Smooth muscle cell (in vitro differentiated cells): ENCODE results near the gene UNC80. TPM values are rescaled to one million over a fixed set of nuclear protein-coding genes. Genes with fewer than 3 reads are reported as not detected.

Source experiments
- DNase-seq: peaks from one replicate; lab custom pipeline; 2025; ENCODE audit not compliant: unreplicated experiment; lab: John Stamatoyannopoulos, UW
- H2AFZ ChIP-seq: fragments of 200-600 bp; sonication (generic); 2 replicates; pipeline ENCODE4 v1.6.0; 2016; ENCODE audit warnings: antibody characterized with exemption, low read depth, mild to moderate bottlenecking
- H3F3A ChIP-seq: fragments of 200-600 bp; sonication (generic); 2 replicates; pipeline ENCODE4 v1.6.0; 2017; ENCODE audit warnings: antibody characterized with exemption, low read depth
- H3K27ac ChIP-seq: fragments of 200-600 bp; sonication (generic); 2 replicates; pipeline ENCODE4 v1.5.1; 2016; ENCODE audit warnings: low read depth, mild to moderate bottlenecking
- H3K27me3 ChIP-seq: fragments of 200-600 bp; sonication (generic); 2 replicates; pipeline ENCODE4 v1.6.1; 2016; ENCODE audit warnings: low read depth, mild to moderate bottlenecking
- H3K36me3 ChIP-seq: fragments of 200-600 bp; sonication (generic); 2 replicates; pipeline ENCODE4 v1.5.1; 2016; ENCODE audit warnings: low read depth
- H3K4me1 ChIP-seq: fragments of 200-600 bp; sonication (generic); 2 replicates; pipeline ENCODE4 v1.5.1; 2016; ENCODE audit warnings: low read depth
- H3K4me2 ChIP-seq: fragments of 200-600 bp; sonication (generic); 2 replicates; pipeline ENCODE4 v1.6.0; 2016; ENCODE audit warnings: mild to moderate bottlenecking
- H3K4me3 ChIP-seq: fragments of 200-600 bp; sonication (generic); 2 replicates; pipeline ENCODE4 v1.5.1; 2016; ENCODE audit warnings: mild to moderate bottlenecking
- H3K79me2 ChIP-seq: fragments of 200-600 bp; sonication (generic); 2 replicates; pipeline ENCODE4 v1.6.0; 2016; ENCODE audit warnings: low read depth, mild to moderate bottlenecking
- H3K9ac ChIP-seq: fragments of 200-600 bp; sonication (generic); 2 replicates; pipeline ENCODE4 v1.6.0; 2016; ENCODE audit warnings: low read depth
- H3K9me3 ChIP-seq: fragments of 200-600 bp; sonication (generic); replicated peaks from 2 replicates; pipeline ENCODE4 v1.5.1; 2016; ENCODE audit warnings: low read depth
- H4K20me1 ChIP-seq: fragments of 200-600 bp; sonication (generic); 2 replicates; pipeline ENCODE4 v1.6.0; 2016; ENCODE audit warnings: low read depth
- WGBS: methylation state at CpG from one replicate; pipeline ENCODE4 v1.1.7; 2016; ENCODE audit warnings: low lambda C conversion rate; 5-methylcytosine and 5-hydroxymethylcytosine counted together
- polyA plus RNA-seq: library from polyadenylated mRNA; unstranded; fragments of >200 nt; fragmentation: Nextera tagmentation; extraction: Ambion mirVana; gene quantifications from 2 replicates; pipeline ENCODE4 v1.2.1, GENCODE V29; 2016
- total RNA-seq: library from RNA; depleted of rRNA; stranded (reverse); fragments of >200 nt; gene quantifications from 2 replicates; pipeline ENCODE4 v1.2.3, GENCODE V29; 2014
- TF ChIP-seq, protein P1 (sequence below): fragments of 200-600 bp; sonication (generic); IDR thresholded peaks from 2 replicates; pipeline ENCODE4 v1.5.1; 2017; ENCODE audit warnings: borderline replicate concordance, mild to moderate bottlenecking, antibody characterized with exemption; ENCODE audit not compliant: insufficient read depth, poor library complexity, severe bottlenecking

UNC80 gene
- total and polyA plus RNA-seq, 2 experiments from 2014 or later, result not detected

DNA sequence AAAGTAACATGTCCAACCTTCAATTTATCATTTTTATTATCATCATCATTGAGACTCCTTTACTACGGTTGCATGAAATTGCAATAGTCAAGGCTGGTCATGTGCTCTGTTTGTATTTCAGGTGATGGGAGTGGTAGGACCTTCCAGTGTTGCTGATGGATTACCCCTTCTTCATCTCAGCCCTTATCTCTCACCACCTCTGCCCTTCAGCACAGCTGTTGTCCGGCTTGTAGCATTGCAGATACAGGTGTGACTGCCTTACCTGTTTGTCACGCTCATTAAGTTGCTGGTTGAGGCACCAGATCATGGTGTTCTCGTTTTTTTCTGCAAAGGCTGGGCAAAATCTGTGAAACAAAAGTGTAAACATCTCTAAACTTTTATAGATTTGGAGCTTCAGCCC, 199.1 kb downstream of the UNC80 start:
- Histone ChIP-seq H3K4me2 (no peak overlapping the region), H3F3A (peaks cover 3% of the 10 kb centered on the region), H3K36me3 (no peaks in the 10 kb centered on the region), H2AFZ (no peak overlapping the region), H3K4me1 (no peaks in the 10 kb centered on the region), H3K4me3 (no peak overlapping the region), H3K27ac (no peak overlapping the region), H3K9me3 (no peaks in the 10 kb centered on the region), H3K27me3 (no peaks in the 10 kb centered on the region), H4K20me1 (no peaks in the 10 kb centered on the region), H3K79me2 (no peaks in the 10 kb centered on the region), H3K9ac (no peak overlapping the region)
- no peak for DNase-seq
- TF ChIP-seq, protein P1, sequence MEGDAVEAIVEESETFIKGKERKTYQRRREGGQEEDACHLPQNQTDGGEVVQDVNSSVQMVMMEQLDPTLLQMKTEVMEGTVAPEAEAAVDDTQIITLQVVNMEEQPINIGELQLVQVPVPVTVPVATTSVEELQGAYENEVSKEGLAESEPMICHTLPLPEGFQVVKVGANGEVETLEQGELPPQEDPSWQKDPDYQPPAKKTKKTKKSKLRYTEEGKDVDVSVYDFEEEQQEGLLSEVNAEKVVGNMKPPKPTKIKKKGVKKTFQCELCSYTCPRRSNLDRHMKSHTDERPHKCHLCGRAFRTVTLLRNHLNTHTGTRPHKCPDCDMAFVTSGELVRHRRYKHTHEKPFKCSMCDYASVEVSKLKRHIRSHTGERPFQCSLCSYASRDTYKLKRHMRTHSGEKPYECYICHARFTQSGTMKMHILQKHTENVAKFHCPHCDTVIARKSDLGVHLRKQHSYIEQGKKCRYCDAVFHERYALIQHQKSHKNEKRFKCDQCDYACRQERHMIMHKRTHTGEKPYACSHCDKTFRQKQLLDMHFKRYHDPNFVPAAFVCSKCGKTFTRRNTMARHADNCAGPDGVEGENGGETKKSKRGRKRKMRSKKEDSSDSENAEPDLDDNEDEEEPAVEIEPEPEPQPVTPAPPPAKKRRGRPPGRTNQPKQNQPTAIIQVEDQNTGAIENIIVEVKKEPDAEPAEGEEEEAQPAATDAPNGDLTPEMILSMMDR, result no peak
- 81% methylated on average over 4 of the region's 4 CpGs for WGBS

- no peaks in the 10 kb centered on the region for H3K9me3 ChIP-seq
- no peak for DNase-seq
- H3K4me1 ChIP-seq, result no peaks in the 10 kb centered on the region
- no peaks in the 10 kb centered on the region for H4K20me1 ChIP-seq
- no peak overlapping the region for H3K9ac ChIP-seq
- H3K36me3 ChIP-seq, result no peaks in the 10 kb centered on the region
- TF ChIP-seq, protein P1, result no peak
- H2AFZ ChIP-seq, result no peak overlapping the region
- no peak overlapping the region for H3K27ac ChIP-seq
- H3K4me3 ChIP-seq, result no peak overlapping the region
- H3K4me2 ChIP-seq, result peak overlapping the region; percentile 19
- H3F3A ChIP-seq, result peaks cover 3% of the 10 kb centered on the region
- no peaks in the 10 kb centered on the region for H3K79me2 ChIP-seq
- 3% methylated on average over 1 of the region's 1 CpG for WGBS
- no peaks in the 10 kb centered on the region for H3K27me3 ChIP-seq
These were observed 201.7 kb downstream of the UNC80 start for GRCh38 chr2:209973328-209973727.

DNA sequence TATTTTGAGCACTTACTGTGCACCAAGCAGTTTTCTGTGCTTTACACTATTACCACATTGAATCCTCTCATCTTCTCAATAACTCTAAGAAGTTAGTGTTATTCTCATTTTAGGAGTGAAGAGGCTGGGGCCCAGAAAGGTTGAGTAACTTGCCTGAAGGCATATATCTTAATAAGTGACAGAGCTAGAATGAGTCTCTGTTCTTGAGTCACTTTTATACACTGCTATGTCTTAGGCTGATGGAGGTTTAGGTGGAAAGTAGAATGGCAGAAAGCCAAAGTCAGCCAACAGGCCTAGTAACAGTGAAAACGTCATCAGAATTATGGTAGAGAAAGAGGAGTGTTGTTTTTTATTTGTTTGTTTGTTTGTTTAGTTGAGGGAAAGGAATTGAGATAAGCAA, 202.9 kb downstream of the UNC80 start:
- Histone ChIP-seq H2AFZ (no peak overlapping the region), H3K4me3 (no peak overlapping the region), H3F3A (peaks cover 3% of the 10 kb centered on the region), H3K27me3 (no peaks in the 10 kb centered on the region), H4K20me1 (no peaks in the 10 kb centered on the region), H3K79me2 (no peaks in the 10 kb centered on the region), H3K9me3 (no peaks in the 10 kb centered on the region), H3K9ac (no peak overlapping the region), H3K4me2 (no peak overlapping the region), H3K4me1 (no peaks in the 10 kb centered on the region), H3K36me3 (no peaks in the 10 kb centered on the region), H3K27ac (no peak overlapping the region)
- DNase-seq, result no peak
- WGBS, result 43% methylated on average over 1 of the region's 1 CpG
- TF ChIP-seq, protein P1, result no peak

- Histone ChIP-seq H3K9me3 (no peaks in the 10 kb centered on the region), H2AFZ (no peak overlapping the region), H3K36me3 (no peaks in the 10 kb centered on the region), H3K4me1 (no peaks in the 10 kb centered on the region), H3F3A (peaks cover 3% of the 10 kb centered on the region), H4K20me1 (no peaks in the 10 kb centered on the region), H3K4me2 (no peak overlapping the region), H3K9ac (no peak overlapping the region), H3K27me3 (no peaks in the 10 kb centered on the region), H3K27ac (no peak overlapping the region), H3K4me3 (no peak overlapping the region), H3K79me2 (no peaks in the 10 kb centered on the region)
- WGBS, result 95% methylated on average over 9 of the region's 9 CpGs
- TF ChIP-seq, protein P1, result no peak
- DNase-seq, result no peak
These were observed 205.2 kb downstream of the UNC80 start for GRCh38 chr2:209976698-209977385.
